Left ventricle myocardium inferior (tissue), 1 donor: Measurements from ENCODE around the gene CPNE5. TPM values are rescaled to one million over a fixed set of nuclear protein-coding genes. Genes with fewer than 3 reads are reported as not detected.
A peak's percentile ranks its signal among the peaks of the same experiment; 100 is the strongest.

Source experiments
- DNase-seq: peaks from one replicate; pipeline ENCODE4 v3.0.0-alpha.2; 2020
- H3K27ac ChIP-seq: fragments of 200-600 bp; replicated peaks from 2 replicates; pipeline ENCODE4 v1.8.0; 2021
- H3K27me3 ChIP-seq: fragments of 200-600 bp; 2 replicates; pipeline ENCODE4 v1.8.0; 2021; ENCODE audit warnings: low read depth
- H3K36me3 ChIP-seq: fragments of 200-600 bp; 2 replicates; pipeline ENCODE4 v1.8.0; 2021
- H3K4me1 ChIP-seq: fragments of 200-600 bp; 2 replicates; pipeline ENCODE4 v1.8.0; 2021
- H3K4me3 ChIP-seq: fragments of 200-600 bp; 2 replicates; pipeline ENCODE4 v1.8.0; 2021; ENCODE audit warnings: mild to moderate bottlenecking, moderate library complexity
- H3K9me3 ChIP-seq: fragments of 200-600 bp; replicated peaks from 2 replicates; pipeline ENCODE4 v1.8.0; 2021
- CTCF ChIP-seq: fragments of 200-600 bp; IDR thresholded peaks from 2 replicates; pipeline ENCODE4 v1.8.0; 2021; ENCODE audit warnings: antibody characterized with exemption, mild to moderate bottlenecking, borderline replicate concordance
- intact Hi-C: fragments of 100-400 bp; cut with micrococcal nuclease; formaldehyde crosslinking; loops from one replicate; pipeline ENCODE4 v1.11.0; 2022
- total RNA-seq: library from RNA; stranded (reverse); fragmentation: NEBNext Ultra II Directional; extraction: Animal tissue kit (Norgen Biotek cat#: 25700); gene quantifications from one replicate; pipeline ENCODE4 v1.2.1, GENCODE V29; 2021
- donor health status: DM: no; HTN: yes; CAD: no; lungs with severe emphysema.

CPNE5 gene
- total RNA-seq, 1 donor from 2014 or later = 26.5 TPM

- peak overlapping the region; percentile 63 for H3K4me3 ChIP-seq
- intact Hi-C loops = no loop called here
- no peaks in the 10 kb centered on the region for H3K9me3 ChIP-seq
- peaks cover 64% of the 10 kb centered on the region for H3K4me1 ChIP-seq
- TF ChIP-seq CTCF = no peak
- H3K27me3 ChIP-seq = peaks cover 11% of the 10 kb centered on the region
- peak; percentile 71 for DNase-seq
- H3K27ac ChIP-seq = peak overlapping the region; percentile 92
- no peaks in the 10 kb centered on the region for H3K36me3 ChIP-seq
Observed at GRCh38 chr6:36844232-36845170, 5.3 kb upstream of the CPNE5 start.

- Histone ChIP-seq H3K4me1 (peaks cover 64% of the 10 kb centered on the region), H3K27ac (peak overlapping the region; percentile 92), H3K4me3 (peak overlapping the region; percentile 63), H3K36me3 (no peaks in the 10 kb centered on the region), H3K27me3 (peaks cover 20% of the 10 kb centered on the region), H3K9me3 (no peaks in the 10 kb centered on the region)
- no peak for TF ChIP-seq CTCF
- DNase-seq = no peak
- intact Hi-C loops = no loop called here
Observed at GRCh38 chr6:36843170-36843569, 3.9 kb upstream of the CPNE5 start.

GRCh38 chr6:36841756-36842155 is 2.5 kb upstream of the CPNE5 start:
- intact Hi-C loops = no loop called here
- H3K36me3 ChIP-seq = no peaks in the 10 kb centered on the region
- TF ChIP-seq CTCF = no peak
- DNase-seq = no peak
- peaks cover 20% of the 10 kb centered on the region for H3K27me3 ChIP-seq
- no peaks in the 10 kb centered on the region for H3K9me3 ChIP-seq
- peaks cover 61% of the 10 kb centered on the region for H3K4me1 ChIP-seq
- H3K4me3 ChIP-seq = peak overlapping the region; percentile 63
- H3K27ac ChIP-seq = peak overlapping the region; percentile 92

- H3K36me3 ChIP-seq = no peaks in the 10 kb centered on the region
- H3K4me1 ChIP-seq = peaks cover 61% of the 10 kb centered on the region
- H3K9me3 ChIP-seq = no peaks in the 10 kb centered on the region
- TF ChIP-seq CTCF = no peak
- H3K27ac ChIP-seq = peak overlapping the region; percentile 92
- intact Hi-C loops = no loop called here
- peaks cover 20% of the 10 kb centered on the region for H3K27me3 ChIP-seq
- H3K4me3 ChIP-seq = peak overlapping the region; percentile 63
- peak; percentile 57 for DNase-seq
Observed at GRCh38 chr6:36840432-36841403, 1.5 kb upstream of the CPNE5 start.

- intact Hi-C loops = loop anchor here (10.0 kb wide), 1 partner anchor 225 kb away; no protein-coding TSS in a partner anchor
- Histone ChIP-seq H3K9me3 (no peaks in the 10 kb centered on the region), H3K27ac (peak overlapping the region; percentile 92), H3K27me3 (peaks cover 20% of the 10 kb centered on the region), H3K4me1 (peaks cover 56% of the 10 kb centered on the region), H3K4me3 (peak overlapping the region; percentile 63), H3K36me3 (no peaks in the 10 kb centered on the region)
- peak; percentile 49 for TF ChIP-seq CTCF
- peak; percentile 67 for DNase-seq
Observed at GRCh38 chr6:36839749-36840431, 646 bp upstream of the CPNE5 start.
